Ascending aorta (tissue), 2 donors: ENCODE results near the gene PRPF19. TPM values are rescaled to one million over a fixed set of nuclear protein-coding genes. Genes with fewer than 3 reads are reported as not detected.

Experiments used
- DNase-seq, 2 donors: peaks; one replicate each; pipeline ENCODE4 v3.0.0-alpha.2; 2019; ENCODE audit warnings: low spot score in 2 of 2
- H3K27ac ChIP-seq, 2 donors: fragments of 200-600 bp; sonication (generic); one replicate each; pipeline ENCODE4 v1.5.1; 2016 to 2017; ENCODE audit warnings: mild to moderate bottlenecking in 1 of 2
- H3K27me3 ChIP-seq: fragments of 200-600 bp; sonication (generic); one replicate; pipeline ENCODE4 v1.5.1; 2017
- H3K36me3 ChIP-seq, 2 donors: fragments of 200-600 bp; sonication (generic); one replicate each; pipeline ENCODE4 v1.5.1; 2016
- H3K4me1 ChIP-seq, 2 donors: fragments of 200-600 bp; sonication (generic); one replicate each; pipeline ENCODE4 v1.5.1; 2016 to 2017; ENCODE audit warnings: mild to moderate bottlenecking in 1 of 2
- H3K4me3 ChIP-seq, 2 donors: fragments of 200-600 bp; sonication (generic); one replicate each; pipeline ENCODE4 v1.5.1; 2016 to 2017; ENCODE audit warnings: mild to moderate bottlenecking in 1 of 2
- H3K9me3 ChIP-seq, 2 donors: fragments of 200-600 bp; sonication (generic); one replicate each; pipeline ENCODE4 v1.5.1; 2016
- intact Hi-C: fragments of 100-400 bp; cut with DNase I; formaldehyde crosslinking; loops from one replicate; pipeline ENCODE4 v1.15.1; 2023
- total RNA-seq: library from RNA; depleted of rRNA; stranded (reverse); fragments of >200 nt; gene quantifications from one replicate; pipeline ENCODE4 v1.1.0, GENCODE V29; 2016
- TF ChIP-seq, protein P1 (sequence below), 3 experiments: fragments of 200-600 bp in 2 of 3; fragments of 450-650 bp in 1 of 3; sonication (generic) in 2 of 3; IDR thresholded peaks; one replicate each; pipeline ENCODE4 v1.5.1; 2016 to 2019; ENCODE audit warnings: antibody characterized with exemption in 3 of 3, mild to moderate bottlenecking in 1 of 3, moderate library complexity in 1 of 3

PRPF19 gene
- total RNA-seq, 1 donor from 2014 or later = 61.6 TPM

DNA sequence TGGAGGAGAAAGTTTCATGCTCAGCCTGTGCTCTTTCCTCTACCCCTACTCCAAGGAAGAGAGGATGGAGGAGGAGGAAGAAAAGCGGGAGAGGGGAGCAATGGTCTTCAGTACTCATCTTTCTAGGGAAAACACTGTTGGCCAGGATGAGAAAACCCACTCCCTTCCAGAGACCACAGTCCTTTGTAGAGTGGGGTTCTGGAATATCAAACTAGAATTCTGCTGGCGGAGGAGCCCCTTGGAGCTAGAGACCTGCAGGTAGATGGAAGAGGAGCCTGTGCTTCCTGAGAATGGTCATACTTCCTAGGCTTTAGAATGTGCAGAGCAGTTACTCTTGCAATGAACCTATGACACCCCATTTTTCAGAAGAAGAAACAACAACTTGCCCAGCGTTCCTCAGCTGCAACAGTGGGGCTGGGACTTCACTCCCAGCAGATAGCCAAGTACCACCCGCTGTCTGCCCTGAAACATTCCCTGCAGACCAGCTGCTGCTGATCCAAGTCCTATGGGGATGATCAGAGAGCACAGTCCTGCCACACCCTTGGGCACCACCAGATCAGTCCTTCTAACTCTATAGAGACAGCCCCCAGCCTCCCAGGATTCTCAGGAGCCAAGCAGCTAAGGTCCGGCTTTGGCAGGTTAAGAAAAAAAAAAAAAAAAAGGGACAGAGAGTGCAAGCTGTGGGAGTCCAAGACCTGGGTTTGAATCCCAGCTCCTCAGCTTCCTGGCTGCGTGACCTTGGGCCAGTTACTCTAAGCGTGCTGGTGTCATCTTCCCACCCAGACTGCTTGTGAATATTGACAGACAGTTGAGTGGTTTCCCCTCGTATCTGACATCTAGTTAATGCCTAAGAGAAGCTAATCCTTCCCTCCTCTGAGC is 51.3 kb downstream of the PRPF19 start:
- no peak for DNase-seq
- H3K36me3 ChIP-seq = peaks cover 13 to 15% of the 10 kb centered on the region in 2 donors

DNA sequence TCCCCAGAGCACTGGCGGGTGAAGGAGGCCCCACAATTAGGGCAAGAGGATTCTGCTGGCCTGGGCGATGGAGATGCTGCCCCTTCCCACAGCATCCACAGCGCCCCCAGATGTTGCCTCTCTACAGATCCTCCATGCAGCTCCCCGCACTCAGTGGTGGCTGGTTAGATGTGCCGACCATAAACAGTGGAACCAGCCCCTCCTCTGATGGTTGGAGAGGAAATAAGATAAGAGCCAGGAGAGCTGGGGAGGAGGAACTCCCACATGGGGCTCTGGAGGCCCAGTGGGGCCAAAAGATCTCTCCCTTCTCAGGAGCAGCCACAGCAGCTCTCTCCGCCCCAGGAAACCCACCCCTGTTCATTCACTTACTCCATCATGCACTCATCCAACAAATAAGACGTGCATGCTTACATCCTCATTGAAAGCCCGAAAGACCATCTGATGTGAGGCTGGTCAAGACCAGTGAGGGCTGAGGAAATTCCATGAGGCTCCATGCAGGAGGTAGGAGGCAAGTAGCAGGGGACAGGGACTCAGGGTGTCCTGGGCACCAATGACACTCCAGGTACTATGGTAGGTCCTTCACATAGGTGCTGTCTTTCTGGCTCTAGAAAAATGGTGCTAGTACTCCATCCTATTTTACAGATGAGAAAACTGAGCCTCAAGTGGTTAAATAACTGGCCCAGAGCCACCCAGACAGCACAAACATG is 52.1 kb downstream of the PRPF19 start:
- H3K4me1 ChIP-seq = no peaks in the 10 kb centered on the region
- no peak overlapping the region for H3K4me3 ChIP-seq
- TF ChIP-seq, protein P1, sequence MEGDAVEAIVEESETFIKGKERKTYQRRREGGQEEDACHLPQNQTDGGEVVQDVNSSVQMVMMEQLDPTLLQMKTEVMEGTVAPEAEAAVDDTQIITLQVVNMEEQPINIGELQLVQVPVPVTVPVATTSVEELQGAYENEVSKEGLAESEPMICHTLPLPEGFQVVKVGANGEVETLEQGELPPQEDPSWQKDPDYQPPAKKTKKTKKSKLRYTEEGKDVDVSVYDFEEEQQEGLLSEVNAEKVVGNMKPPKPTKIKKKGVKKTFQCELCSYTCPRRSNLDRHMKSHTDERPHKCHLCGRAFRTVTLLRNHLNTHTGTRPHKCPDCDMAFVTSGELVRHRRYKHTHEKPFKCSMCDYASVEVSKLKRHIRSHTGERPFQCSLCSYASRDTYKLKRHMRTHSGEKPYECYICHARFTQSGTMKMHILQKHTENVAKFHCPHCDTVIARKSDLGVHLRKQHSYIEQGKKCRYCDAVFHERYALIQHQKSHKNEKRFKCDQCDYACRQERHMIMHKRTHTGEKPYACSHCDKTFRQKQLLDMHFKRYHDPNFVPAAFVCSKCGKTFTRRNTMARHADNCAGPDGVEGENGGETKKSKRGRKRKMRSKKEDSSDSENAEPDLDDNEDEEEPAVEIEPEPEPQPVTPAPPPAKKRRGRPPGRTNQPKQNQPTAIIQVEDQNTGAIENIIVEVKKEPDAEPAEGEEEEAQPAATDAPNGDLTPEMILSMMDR (IDR thresholded peaks at IDR 0.05) = no peak
- intact Hi-C loops = no loop called here
- no peaks in the 10 kb centered on the region for H3K9me3 ChIP-seq
- no peak for DNase-seq
- peaks cover 21 to 23% of the 10 kb centered on the region in 2 donors for H3K36me3 ChIP-seq
- no peaks in the 10 kb centered on the region for H3K27me3 ChIP-seq
- H3K27ac ChIP-seq = no peak overlapping the region

More for the DNA sequence above, 51.3 kb downstream of the PRPF19 start:
- intact Hi-C loops = no loop called here
- TF ChIP-seq, protein P1 (IDR thresholded peaks at IDR 0.05) = no peak
- Histone ChIP-seq H3K27me3 (no peaks in the 10 kb centered on the region), H3K4me3 (no peak overlapping the region), H3K9me3 (no peaks in the 10 kb centered on the region), H3K4me1 (no peaks in the 10 kb centered on the region), H3K27ac (no peak overlapping the region)

DNA sequence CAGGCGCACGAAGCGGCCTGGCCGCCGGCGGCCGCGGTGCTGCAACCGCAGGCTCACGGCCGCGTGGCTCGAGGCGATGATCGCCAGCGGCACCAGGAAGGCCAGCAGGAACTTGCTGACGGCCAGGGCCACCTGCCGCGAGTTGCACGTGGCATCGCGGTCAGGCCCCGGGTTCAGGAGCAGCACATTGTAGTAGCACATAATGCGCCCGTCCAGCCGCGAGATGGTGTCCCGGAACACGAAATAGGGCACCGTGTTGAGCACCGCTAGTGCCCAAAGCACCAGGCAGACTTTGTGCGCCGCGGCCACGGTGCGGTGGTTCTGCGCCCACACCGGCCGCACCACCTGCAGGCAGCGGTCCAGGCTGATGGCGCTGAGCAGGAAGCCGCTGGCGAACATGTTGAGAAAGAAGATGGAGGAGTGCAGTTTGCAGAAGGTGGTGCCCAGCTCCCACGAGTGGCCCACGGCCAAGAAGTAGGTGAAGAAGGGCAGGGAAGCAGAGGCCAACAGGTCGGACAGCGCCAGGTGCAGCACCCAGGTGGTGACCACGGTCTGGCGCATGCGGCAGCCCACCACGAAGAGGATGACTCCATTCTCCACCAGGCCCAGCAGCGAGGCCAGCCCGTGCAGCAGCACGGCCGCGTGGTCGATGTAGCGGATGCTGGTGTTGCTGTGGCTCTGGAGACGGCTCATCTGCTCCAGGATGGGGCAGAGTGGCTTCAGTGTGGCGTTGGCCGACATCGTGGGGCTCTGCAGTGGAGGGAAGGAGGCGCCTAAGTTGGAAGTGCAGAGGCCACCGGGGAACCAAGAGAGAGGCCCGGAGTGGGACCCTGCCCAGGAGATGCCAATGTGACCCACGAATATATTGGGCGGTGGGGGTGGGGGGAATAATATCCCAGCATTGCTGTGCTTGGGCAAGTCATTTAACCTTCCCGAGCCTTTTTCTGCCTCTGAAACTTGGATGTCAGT is 53.1 kb downstream of the PRPF19 start:
- Histone ChIP-seq H3K4me1 (no peaks in the 10 kb centered on the region), H3K4me3 (no peak overlapping the region), H3K36me3 (peaks cover 27 to 33% of the 10 kb centered on the region in 2 donors), H3K27ac (no peak overlapping the region), H3K9me3 (no peaks in the 10 kb centered on the region), H3K27me3 (no peaks in the 10 kb centered on the region)
- no peak for DNase-seq
- intact Hi-C loops = no loop called here
- TF ChIP-seq, protein P1 (IDR thresholded peaks at IDR 0.05) = no peak

DNA sequence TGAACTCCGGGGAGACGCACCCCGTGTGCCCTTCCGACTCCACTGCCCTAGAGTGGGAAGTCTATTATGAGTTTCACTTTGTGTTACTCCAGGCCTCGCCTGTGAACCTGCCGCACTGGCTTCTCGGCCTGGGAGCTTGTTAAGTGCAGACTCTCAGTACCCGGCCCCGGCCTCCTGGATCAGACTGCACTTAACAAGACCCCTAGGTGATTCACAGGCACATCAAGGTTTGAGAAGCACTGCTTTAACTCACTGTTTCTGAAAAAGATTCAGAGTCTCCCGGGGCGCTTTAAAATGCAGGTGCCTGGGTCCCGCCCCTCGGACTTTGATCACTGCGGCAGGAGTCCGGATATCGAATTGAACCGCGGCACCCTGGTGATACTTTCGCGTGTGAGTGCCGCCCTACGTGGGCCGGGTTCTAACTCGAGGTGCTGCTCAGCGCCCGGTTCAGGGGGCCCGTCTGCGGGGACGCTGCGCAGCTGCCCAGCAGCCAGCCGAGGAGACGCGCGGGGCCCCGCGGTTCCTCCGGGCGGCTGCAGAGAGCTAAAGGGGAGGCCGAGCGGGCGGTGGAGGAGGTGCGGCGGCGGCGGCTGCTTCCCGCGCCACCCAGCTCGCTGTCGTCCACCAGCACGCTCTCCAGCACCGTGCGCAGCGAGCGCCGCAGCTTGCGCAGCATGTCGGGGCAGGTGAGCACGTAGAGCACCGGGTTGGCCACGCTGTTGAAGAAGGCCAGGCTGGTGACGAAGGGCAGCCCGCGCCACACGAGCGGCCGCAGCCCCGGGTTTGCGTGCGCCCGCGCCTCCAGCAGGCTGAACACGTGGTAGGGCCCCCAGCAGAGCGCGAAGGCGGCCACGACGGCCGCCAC is 54.0 kb downstream of the PRPF19 start:
- Histone ChIP-seq H3K27me3 (no peaks in the 10 kb centered on the region), H3K9me3 (no peaks in the 10 kb centered on the region), H3K4me1 (no peaks in the 10 kb centered on the region), H3K4me3 (no peak overlapping the region), H3K36me3 (peaks cover 27 to 40% of the 10 kb centered on the region in 2 donors), H3K27ac (no peak overlapping the region)
- DNase-seq = no peak
- TF ChIP-seq, protein P1 (IDR thresholded peaks at IDR 0.05) = no peak
- intact Hi-C loops = no loop called here
